H1 (cell line): ENCODE measurements around the gene PLOD1. TPM values are rescaled to one million over a fixed set of nuclear protein-coding genes. Genes with fewer than 3 reads are reported as not detected.

ENCODE experiments used
- CTCF ChIA-PET: fragments of 300-600 bp; sonication (Branson Sonifier 250); formaldehyde crosslinking; loops from one replicate; lab custom pipeline; 2021; ENCODE audit not compliant: partially characterized antibody; lab: Charles Lee
- POLR2A ChIA-PET: fragments of 300-600 bp; sonication (Branson Sonifier 250); formaldehyde crosslinking; loops from one replicate; lab custom pipeline; 2021; ENCODE audit warnings: inconsistent platforms; ENCODE audit not compliant: partially characterized antibody; lab: Charles Lee
- DNase-seq, 2 experiments: peaks; one replicate each; pipeline versions ENCODE4 v3.0.0 to v3.0.0-alpha.2; 2010 to 2022; ENCODE audit warnings: low spot score in 2 of 2, low read depth in 1 of 2, mixed read lengths in 1 of 2
- FAIRE-seq: peaks from 2 replicates; lab custom pipeline; 2011; peaks lifted over from hg19 to GRCh38; lab: Jason Lieb, UNC
- H2AFZ ChIP-seq: 2 replicates; pipeline ENCODE4 v1.8.1; 2012; ENCODE audit warnings: low read length, inconsistent platforms
- H2AK5ac ChIP-seq: 2 replicates; pipeline ENCODE4 v1.6.1; 2013; ENCODE audit warnings: low read depth, low read length
- H2BK120ac ChIP-seq: replicated peaks from 2 replicates; pipeline ENCODE3; 2013; ENCODE audit warnings: low read depth, low read length, inconsistent platforms
- H2BK12ac ChIP-seq: 2 replicates; pipeline ENCODE4 v1.6.1; 2013; ENCODE audit warnings: low read depth, low read length
- H2BK15ac ChIP-seq: 2 replicates; pipeline ENCODE4 v1.6.1; 2013; ENCODE audit warnings: low read length
- H2BK20ac ChIP-seq: 2 replicates; pipeline ENCODE4 v1.6.1; 2013; ENCODE audit warnings: low read length
- H2BK5ac ChIP-seq: 2 replicates; pipeline ENCODE4 v1.6.1; 2013; ENCODE audit warnings: low read depth, low read length
- H3K14ac ChIP-seq: 2 replicates; pipeline ENCODE4 v1.6.1; 2013; ENCODE audit warnings: inconsistent platforms; ENCODE audit not compliant: insufficient read length
- H3K18ac ChIP-seq: 2 replicates; pipeline ENCODE4 v1.6.1; 2013; ENCODE audit warnings: low read length; ENCODE audit errors: extremely low read depth
- H3K23ac ChIP-seq: 2 replicates; pipeline ENCODE4 v1.6.1; 2013; ENCODE audit warnings: inconsistent platforms; ENCODE audit not compliant: insufficient read length
- H3K23me2 ChIP-seq: 2 replicates; pipeline ENCODE4 v1.6.1; 2013; ENCODE audit warnings: low read depth, low read length
- H3K27ac ChIP-seq: 2 replicates; pipeline ENCODE4 v1.6.1; 2011; ENCODE audit warnings: low read depth, low read length, inconsistent platforms
- H3K27me3 ChIP-seq, 4 experiments: replicated peaks in 1 of 4; 1 replicate in 1 of 4; 2 replicates in 3 of 4; pipeline versions ENCODE4 v1.6.1 to v1.8.1; 2011 to 2013; ENCODE audit warnings: low read length in 3 of 4, mild to moderate bottlenecking in 3 of 4, inconsistent platforms in 2 of 4, mixed read lengths in 2 of 4, moderate library complexity in 1 of 4; ENCODE audit not compliant: control insufficient read depth in 3 of 4, insufficient read depth in 3 of 4; ENCODE audit errors: extremely low read depth in 1 of 4
- H3K36me3 ChIP-seq, 4 experiments: 2 replicates each; pipeline versions ENCODE4 v1.6.1 to v1.8.1; 2011 to 2013; ENCODE audit warnings: mild to moderate bottlenecking in 4 of 4, low read length in 3 of 4, moderate library complexity in 2 of 4, control low read depth in 1 of 4, inconsistent platforms in 1 of 4; ENCODE audit not compliant: insufficient read depth in 4 of 4, control insufficient read depth in 2 of 4
- H3K4ac ChIP-seq: replicated peaks from 2 replicates; pipeline ENCODE3; 2013; ENCODE audit warnings: low read length, low read depth, mixed read lengths, inconsistent platforms; ENCODE audit not compliant: insufficient read length
- H3K4me1 ChIP-seq, 4 experiments: replicated peaks in 1 of 4; 1 replicate in 1 of 4; 2 replicates in 3 of 4; pipeline versions ENCODE4 v1.6.1 to v1.8.1; 2011 to 2013; ENCODE audit warnings: low read length in 3 of 4, inconsistent platforms in 2 of 4, mixed read lengths in 1 of 4; ENCODE audit not compliant: insufficient read depth in 4 of 4, control insufficient read depth in 3 of 4
- H3K4me2 ChIP-seq, 2 experiments: 2 replicates each; pipeline versions ENCODE4 v1.6.1 to v1.8.1; 2011 to 2013; ENCODE audit warnings: low read depth in 2 of 2, low read length in 2 of 2, control low read depth in 1 of 2, inconsistent platforms in 1 of 2, mild to moderate bottlenecking in 1 of 2; ENCODE audit not compliant: insufficient read depth in 1 of 2
- H3K4me3 ChIP-seq, 4 experiments: fragments of 200-600, 300-600 bp in 1 of 4; sonication (generic), shearing (Covaris generic), sonication (Bioruptor Twin) in 1 of 4; 2 replicates each; pipeline versions ENCODE4 v1.5.1 to v1.8.1; 2011 to 2016; ENCODE audit warnings: low read length in 4 of 4, low read depth in 3 of 4, control low read depth in 2 of 4, inconsistent platforms in 2 of 4, mild to moderate bottlenecking in 2 of 4, mixed read lengths in 1 of 4, moderate library complexity in 1 of 4; ENCODE audit not compliant: insufficient read depth in 2 of 4; ENCODE audit errors: extremely low read depth in 1 of 4
- H3K56ac ChIP-seq: replicated peaks from 2 replicates; pipeline ENCODE3; 2013; ENCODE audit warnings: low read depth, mild to moderate bottlenecking, mixed read lengths, low read length, inconsistent platforms; ENCODE audit not compliant: insufficient read length
- H3K79me1 ChIP-seq: 2 replicates; pipeline ENCODE4 v1.6.1; 2013; ENCODE audit warnings: low read depth, low read length, control low read depth
- H3K79me2 ChIP-seq, 2 experiments: 2 replicates each; pipeline versions ENCODE4 v1.6.1 to v1.8.1; 2012 to 2013; ENCODE audit warnings: low read length in 2 of 2, mild to moderate bottlenecking in 2 of 2, inconsistent platforms in 1 of 2; ENCODE audit not compliant: insufficient read depth in 2 of 2, control insufficient read depth in 1 of 2
- H3K9ac ChIP-seq, 4 experiments: replicated peaks in 1 of 4; 1 replicate in 1 of 4; 2 replicates in 3 of 4; pipeline versions ENCODE4 v1.6.1 to v1.8.1; 2011 to 2013; ENCODE audit warnings: low read depth in 3 of 4, low read length in 3 of 4, control low read depth in 2 of 4, mild to moderate bottlenecking in 2 of 4, moderate library complexity in 2 of 4, inconsistent platforms in 1 of 4; ENCODE audit errors: extremely low read depth in 1 of 4
- H3K9me3 ChIP-seq, 2 experiments: 2 replicates each; pipeline versions ENCODE4 v1.6.1 to v1.8.1; 2012 to 2013; ENCODE audit warnings: mild to moderate bottlenecking in 2 of 2, moderate library complexity in 2 of 2, control low read depth in 1 of 2, inconsistent platforms in 1 of 2, low read depth in 1 of 2, low read length in 1 of 2, mixed read lengths in 1 of 2; ENCODE audit not compliant: insufficient read depth in 2 of 2
- H4K20me1 ChIP-seq, 2 experiments: replicated peaks in 1 of 2; 2 replicates each; pipeline versions ENCODE3 to v1.8.1; 2011 to 2013; ENCODE audit warnings: inconsistent platforms in 2 of 2, low read length in 2 of 2, mild to moderate bottlenecking in 1 of 2; ENCODE audit not compliant: insufficient read depth in 2 of 2, control insufficient read depth in 1 of 2
- H4K5ac ChIP-seq: 2 replicates; pipeline ENCODE4 v1.6.1; 2013; ENCODE audit warnings: low read length, low read depth, mixed read lengths, inconsistent platforms; ENCODE audit not compliant: insufficient read length
- H4K8ac ChIP-seq: 2 replicates; pipeline ENCODE4 v1.8.0; 2013; ENCODE audit warnings: mild to moderate bottlenecking, moderate library complexity, low read length, inconsistent platforms; ENCODE audit not compliant: insufficient read depth; ENCODE audit errors: extremely low read depth
- H4K91ac ChIP-seq: replicated peaks from 2 replicates; pipeline ENCODE3; 2013; ENCODE audit warnings: low read length, mixed read lengths, inconsistent platforms; ENCODE audit not compliant: insufficient read length
- CTCF ChIP-seq, 3 experiments: IDR thresholded peaks; 1 replicate in 2 of 3; 2 replicates in 1 of 3; pipeline versions ENCODE4 v1.5.1 to v1.6.1; 2011; ENCODE audit warnings: low read length in 3 of 3, mild to moderate bottlenecking in 3 of 3, inconsistent platforms in 2 of 3, low read depth in 1 of 3, moderate library complexity in 1 of 3; ENCODE audit not compliant: insufficient read depth in 1 of 3; ENCODE audit errors: control extremely low read depth in 1 of 3
- E2F6 ChIP-seq: IDR thresholded peaks from 2 replicates; pipeline ENCODE4 v1.6.1; 2012; ENCODE audit warnings: inconsistent platforms
- RAD21 ChIP-seq, 2 experiments: IDR thresholded peaks in 1 of 2; conservative IDR thresholded peaks in 1 of 2; 2 replicates each; pipeline ENCODE4 v1.6.1; 2011; ENCODE audit warnings: low read depth in 2 of 2, low read length in 2 of 2, improper control_type of control experiment in 1 of 2, inconsistent platforms in 1 of 2, mild to moderate bottlenecking in 1 of 2, moderate library complexity in 1 of 2
- SP4 ChIP-seq: IDR thresholded peaks from 2 replicates; pipeline ENCODE4 v1.6.1; 2012; ENCODE audit warnings: low read length, inconsistent platforms
- WGBS, 2 experiments: shearing (Covaris generic) in 1 of 2; methylation state at CpG; one replicate each; pipeline versions ENCODE4 v1.1.6 to v1.1.7; 2013 to 2015; ENCODE audit warnings: low lambda C conversion rate in 2 of 2, mixed read lengths in 2 of 2, inconsistent platforms in 1 of 2, low coverage in 1 of 2, missing lambda C conversion rate in 1 of 2; ENCODE audit not compliant: insufficient replicate concordance in 2 of 2, insufficient coverage in 1 of 2, insufficient read length in 1 of 2; ENCODE audit errors: extremely low coverage in 1 of 2, missing lambda C conversion rate in 1 of 2; 5-methylcytosine and 5-hydroxymethylcytosine counted together
- polyA plus RNA-seq, 7 experiments: library from polyadenylated mRNA; depleted of rRNA in 3 of 7; stranded (reverse) in 5 of 7; unstranded in 2 of 7; fragments of >200 nt in 5 of 7; fragments of 200-250 nt in 2 of 7; gene quantifications; 1 replicate in 5 of 7; 2 replicates in 1 of 7; 4 replicates in 1 of 7; pipeline versions ENCODE4 v1.2.1 to v1.2.3, GENCODE V29; 2011 to 2013; ENCODE audit warnings: missing spikeins in 2 of 7, mixed read lengths in 2 of 7
- total RNA-seq: library from RNA; stranded (reverse); fragmentation: NEBNext Ultra II Directional; extraction: Animal tissue kit (Norgen Biotek cat#: 25700); gene quantifications from 2 replicates; pipeline ENCODE4 v1.2.1, GENCODE V29; 2021

PLOD1 gene
- total and polyA plus RNA-seq, 2 of the 8 experiments (the other 6 are each of a cell fraction or from before 2014, with no cell fraction given) = 44.9 to 51.8 TPM

- ChIA-PET POLR2A (interaction anchor here (0.5 to 15.6 kb wide), 12 partner anchors 13 to 914 kb away, joined by 3 to 220 read pairs (median 3); partner anchors contain the start of gene MFN2), CTCF (interaction anchor here (0.6 to 4.4 kb wide), 57 partner anchors 9 to 314 kb away, joined by 3 to 32 read pairs (median 4); partner anchors contain the start of genes AGTRAP, MFN2, NPPA and PLOD1)
- 61% methylated on average over 6 of the region's 6 CpGs; no CpG with 5 or more reads in 1 of the 2 experiments for WGBS, 2 experiments
- no peak overlapping the region for H2BK20ac ChIP-seq
- no peak overlapping the region for H3K4ac ChIP-seq
- no peaks in the 10 kb centered on the region for H3K27me3 ChIP-seq
- H3K27ac ChIP-seq = no peak overlapping the region
- no peaks in the 10 kb centered on the region for H3K23me2 ChIP-seq
- no peak overlapping the region for H4K8ac ChIP-seq
- no peak overlapping the region for H3K9ac ChIP-seq
- no peak overlapping the region for H2BK15ac ChIP-seq
- H3K23ac ChIP-seq = no peak overlapping the region
- H3K79me1 ChIP-seq = no peaks in the 10 kb centered on the region
- peaks cover 1 to 7% of the 10 kb centered on the region in 2 experiments for H4K20me1 ChIP-seq
- H2BK5ac ChIP-seq = no peak overlapping the region; the same call in 1 of the 2 replicates
- no peak overlapping the region for H3K14ac ChIP-seq
- no peaks in the 10 kb centered on the region for H3K4me1 ChIP-seq
- no peak overlapping the region for H4K91ac ChIP-seq
- H4K5ac ChIP-seq = no peak overlapping the region
- H2AFZ ChIP-seq = no peak overlapping the region
- H2BK12ac ChIP-seq = no peak overlapping the region
- no peaks in the 10 kb centered on the region for H3K9me3 ChIP-seq
- no peak overlapping the region for H3K18ac ChIP-seq
- no peak overlapping the region for H2BK120ac ChIP-seq
- FAIRE-seq = peak; percentile 94
- DNase-seq = peak; percentile 64 to 76
- no peaks in the 10 kb centered on the region for H3K79me2 ChIP-seq
- H2AK5ac ChIP-seq = no peak overlapping the region
- peaks cover 0 to 13% (median 7%) of the 10 kb centered on the region in 4 experiments; a peak in 4 of 8 replicates for H3K36me3 ChIP-seq
- no peak overlapping the region for H3K4me3 ChIP-seq
- H3K4me2 ChIP-seq = no peak overlapping the region
- H3K56ac ChIP-seq = no peak overlapping the region
- TF ChIP-seq RAD21 (IDR thresholded peaks at IDR 0.05 in 1 of 2, conservative IDR thresholded peaks at IDR 0.05 in 1 of 2; ENCODE audit: low read depth in 2 of 2, low read length in 2 of 2) (peak; percentile 95), CTCF (IDR thresholded peaks at IDR 0.05; ENCODE audit: control extremely low read depth in 1 of 3, insufficient read depth in 1 of 3, low read depth in 1 of 3, low read length in 3 of 3) (peak; percentile 68 to 98 (median 95)), E2F6 (no peak), SP4 (no peak)
These were observed 32.6 kb downstream of the PLOD1 start for GRCh38 chr1:11967028-11967547.
